Stomach (tissue), 9 donors: ENCODE results near the gene CHTOP. TPM values are rescaled to one million over a fixed set of nuclear protein-coding genes. Genes with fewer than 3 reads are reported as not detected.

ENCODE experiments used
- DNase-seq, 2 donors: peaks; one replicate each; pipeline versions ENCODE4 v3.0.0 to v3.0.0-alpha.2; 2013 to 2019
- H3K27ac ChIP-seq, 5 donors: fragments of 200-600 bp in 4 of 5; sonication (generic) in 4 of 5; one replicate each; pipeline ENCODE4 v1.5.1; 2013 to 2019; ENCODE audit warnings: mild to moderate bottlenecking in 1 of 5, moderate library complexity in 1 of 5
- H3K27me3 ChIP-seq, 3 donors: fragments of 200-600 bp; sonication (generic); one replicate each; pipeline ENCODE4 v1.5.1; 2017 to 2019; ENCODE audit warnings: mixed run types in 1 of 3
- H3K36me3 ChIP-seq, 4 donors: fragments of 200-600 bp; sonication (generic); 1 replicate in 3 of 4; 2 replicates in 1 of 4; pipeline ENCODE4 v1.5.1; 2016 to 2019
- H3K4me1 ChIP-seq, 4 donors: fragments of 200-600 bp; sonication (generic); one replicate each; pipeline ENCODE4 v1.5.1; 2016 to 2019
- H3K4me3 ChIP-seq, 4 donors: fragments of 200-600 bp; sonication (generic) in 3 of 4; one replicate each; pipeline ENCODE4 v1.5.1; 2016 to 2019; ENCODE audit warnings: mild to moderate bottlenecking in 1 of 4
- H3K9me3 ChIP-seq, 4 donors: fragments of 200-600 bp; sonication (generic); one replicate each; pipeline ENCODE4 v1.5.1; 2016 to 2019
- CTCF ChIP-seq, 7 experiments: fragments of 450-650 bp in 4 of 7; fragments of 200-600 bp in 3 of 7; sonication (generic) in 3 of 7; IDR thresholded peaks; one replicate each; pipeline ENCODE4 v1.5.1; 2016 to 2019; ENCODE audit warnings: antibody characterized with exemption in 7 of 7, control low read depth in 2 of 7, mild to moderate bottlenecking in 1 of 7
- EP300 ChIP-seq: sonication (generic); formaldehyde crosslinking; IDR thresholded peaks from one replicate; pipeline ENCODE4 v1.6.1; 2017; ENCODE audit warnings: antibody characterized with exemption
- POLR2A ChIP-seq, 4 donors: fragments of 450-650 bp; IDR thresholded peaks; one replicate each; pipeline ENCODE4 v1.6.1; 2016; ENCODE audit warnings: antibody characterized with exemption in 4 of 4, control low read depth in 2 of 4, mild to moderate bottlenecking in 1 of 4, moderate library complexity in 1 of 4
- POLR2AphosphoS5 ChIP-seq, 3 donors: sonication (generic); formaldehyde crosslinking; IDR thresholded peaks; one replicate each; pipeline ENCODE4 v1.6.1; 2016; ENCODE audit warnings: antibody characterized with exemption in 3 of 3
- WGBS, 5 donors: extraction: QIAGEN DNeasy Blood & Tissue Kit in 3 of 5; methylation state at CpG; one replicate each; pipeline versions ENCODE4 v1.1.5 to v1.1.7; 2013 to 2018; 5-methylcytosine and 5-hydroxymethylcytosine counted together
- intact Hi-C: fragments of 100-400 bp; cut with DNase I; formaldehyde crosslinking; loops from one replicate; pipeline ENCODE4 v1.15.1; 2023; ENCODE audit warnings: low total_unique reads
- polyA plus RNA-seq, 3 donors: library from polyadenylated mRNA; stranded (reverse); fragments of 200-250 nt; gene quantifications; one replicate each; pipeline ENCODE4 v1.2.3, GENCODE V29; 2013
- total RNA-seq, 5 donors: library from RNA; depleted of rRNA; stranded (reverse); fragments of >200 nt; gene quantifications; one replicate each; pipeline versions ENCODE4 v1.1.0 to v1.2.3, GENCODE V29; 2014 to 2016
- donor health status: healthy with polysubstance abuse.
- donor health status: Bipolar disorder and iron deficiency.
- donor health status: healthy.

The CHTOP gene
- total and polyA plus RNA-seq, 8 donors = 21.7 to 111 (median 49.6) TPM

- intact Hi-C loops = no loop called here
- Histone ChIP-seq H3K9me3 (no peaks in the 10 kb centered on the region), H3K27me3 (no peaks in the 10 kb centered on the region), H3K4me1 (peaks cover 9 to 83% (median 47%) of the 10 kb centered on the region in 4 donors), H3K27ac (peak overlapping the region in 2 of 5 donors; percentile 15 to 29), H3K4me3 (no peak overlapping the region), H3K36me3 (peaks cover 74 to 88% (median 84%) of the 10 kb centered on the region in 4 donors)
- DNase-seq = no peak
- TF ChIP-seq POLR2A (IDR thresholded peaks at IDR 0.05) = no peak
- no peak for TF ChIP-seq CTCF (IDR thresholded peaks at IDR 0.05)
- TF ChIP-seq POLR2AphosphoS5 (IDR thresholded peaks at IDR 0.05) = no peak
- TF ChIP-seq EP300 = no peak
These were observed 9.9 kb downstream of the CHTOP start for GRCh38 chr1:153643816-153644215.

GRCh38 chr1:153646672-153647345 is 12.9 kb downstream of the CHTOP start:
- Histone ChIP-seq H3K4me3 (no peak overlapping the region), H3K4me1 (peaks cover 15 to 68% (median 48%) of the 10 kb centered on the region in 4 donors), H3K36me3 (peaks cover 44 to 58% (median 54%) of the 10 kb centered on the region in 4 donors), H3K9me3 (no peaks in the 10 kb centered on the region), H3K27me3 (no peaks in the 10 kb centered on the region), H3K27ac (peak overlapping the region in 4 of 5 donors; percentile 2 to 84 (median 38))
- no peak for DNase-seq
- TF ChIP-seq CTCF (IDR thresholded peaks at IDR 0.05) (no peak), POLR2A (IDR thresholded peaks at IDR 0.05) (no peak), POLR2AphosphoS5 (IDR thresholded peaks at IDR 0.05) (no peak), EP300 (no peak)
- intact Hi-C loops = no loop called here
- WGBS, 5 donors = 75 to 91% (median 87%) methylated on average over 5 of the region's 5 CpGs

- WGBS, 5 donors = 36 to 55% (median 42%) methylated on average over 2 of the region's 2 CpGs
- peak in 2 of 3 donors; percentile 3 to 58 for TF ChIP-seq POLR2AphosphoS5 (IDR thresholded peaks at IDR 0.05)
- no peak for TF ChIP-seq POLR2A (IDR thresholded peaks at IDR 0.05)
- no peak for DNase-seq
- H3K27me3 ChIP-seq = no peaks in the 10 kb centered on the region
- peak overlapping the region in 2 of 5 donors; percentile 70 to 84 for H3K27ac ChIP-seq
- peaks cover 15 to 64% (median 45%) of the 10 kb centered on the region in 4 donors for H3K4me1 ChIP-seq
- no peak overlapping the region for H3K4me3 ChIP-seq
- no peaks in the 10 kb centered on the region for H3K9me3 ChIP-seq
- intact Hi-C loops = no loop called here
- peaks cover 38 to 53% (median 49%) of the 10 kb centered on the region in 4 donors for H3K36me3 ChIP-seq
These were observed 13.5 kb downstream of the CHTOP start for GRCh38 chr1:153647346-153647714.

GRCh38 chr1:153648000-153648643 is 14.3 kb downstream of the CHTOP start:
- H3K9me3 ChIP-seq = no peaks in the 10 kb centered on the region
- H3K27ac ChIP-seq = peak overlapping the region; percentile 28 to 84 (median 65)
- no peak overlapping the region for H3K4me3 ChIP-seq
- WGBS, 5 donors = 74 to 88% (median 83%) methylated on average over 10 of the region's 10 CpGs
- DNase-seq = no peak
- TF ChIP-seq POLR2AphosphoS5 (IDR thresholded peaks at IDR 0.05) (no peak), POLR2A (IDR thresholded peaks at IDR 0.05) (no peak)
- peaks cover 15 to 64% (median 48%) of the 10 kb centered on the region in 4 donors for H3K4me1 ChIP-seq
- no peaks in the 10 kb centered on the region for H3K27me3 ChIP-seq
- intact Hi-C loops = no loop called here
- H3K36me3 ChIP-seq = peaks cover 31 to 45% (median 41%) of the 10 kb centered on the region in 4 donors

- 17 to 43% (median 21%) methylated on average over 3 of the region's 3 CpGs for WGBS, 5 donors
These were observed 15.4 kb downstream of the CHTOP start for GRCh38 chr1:153649137-153649862.

More at GRCh38 chr1:153649137-153649862, 15.4 kb downstream of the CHTOP start:
- peak in 1 of 3 donors; percentile 7 for TF ChIP-seq POLR2AphosphoS5 (IDR thresholded peaks at IDR 0.05)
- no peak for TF ChIP-seq EP300
- TF ChIP-seq POLR2A (IDR thresholded peaks at IDR 0.05) = no peak
- DNase-seq = peak in 1 of 2 donors; percentile 87
- peaks cover 15 to 57% (median 44%) of the 10 kb centered on the region in 4 donors for H3K4me1 ChIP-seq
- H3K9me3 ChIP-seq = no peaks in the 10 kb centered on the region
- peaks cover 19 to 33% (median 29%) of the 10 kb centered on the region in 4 donors for H3K36me3 ChIP-seq
- H3K27me3 ChIP-seq = no peaks in the 10 kb centered on the region
- intact Hi-C loops = no loop called here
- H3K27ac ChIP-seq = peak overlapping the region; percentile 52 to 84 (median 70)
- no peak overlapping the region for H3K4me3 ChIP-seq
